Suprapubic skin (tissue), 4 donors: Measurements from ENCODE around the gene GNAO1. TPM values are rescaled to one million over a fixed set of nuclear protein-coding genes. Genes with fewer than 3 reads are reported as not detected.

Experiments
- DNase-seq, 2 donors: peaks; one replicate each; pipeline ENCODE4 v3.0.0-alpha.2; 2019; ENCODE audit warnings: low spot score in 2 of 2
- H3K27ac ChIP-seq: fragments of 200-600 bp; sonication (generic); one replicate; pipeline ENCODE4 v1.5.1; 2019
- H3K27me3 ChIP-seq: fragments of 200-600 bp; sonication (generic); one replicate; pipeline ENCODE4 v1.5.1; 2019
- H3K36me3 ChIP-seq: fragments of 200-600 bp; sonication (generic); one replicate; pipeline ENCODE4 v1.5.1; 2019
- H3K4me1 ChIP-seq: fragments of 200-600 bp; sonication (generic); one replicate; pipeline ENCODE4 v1.5.1; 2019
- H3K4me3 ChIP-seq: fragments of 200-600 bp; sonication (generic); one replicate; pipeline ENCODE4 v1.5.1; 2019; ENCODE audit warnings: mild to moderate bottlenecking
- H3K9me3 ChIP-seq: fragments of 200-600 bp; sonication (generic); one replicate; pipeline ENCODE4 v1.5.1; 2019
- EP300 ChIP-seq: sonication (generic); formaldehyde crosslinking; IDR thresholded peaks from one replicate; pipeline ENCODE4 v1.6.1; 2017; ENCODE audit warnings: antibody characterized with exemption
- POLR2A ChIP-seq, 2 donors: fragments of 450-650 bp; IDR thresholded peaks; one replicate each; pipeline ENCODE4 v1.6.1; 2017; ENCODE audit warnings: antibody characterized with exemption in 2 of 2, mild to moderate bottlenecking in 2 of 2, moderate library complexity in 2 of 2
- POLR2AphosphoS5 ChIP-seq, 3 donors: sonication (generic); formaldehyde crosslinking; IDR thresholded peaks; one replicate each; pipeline ENCODE4 v1.6.1; 2017; ENCODE audit warnings: antibody characterized with exemption in 3 of 3
- WGBS: methylation state at CpG from one replicate; pipeline ENCODE4 v1.1.5; 2018; 5-methylcytosine and 5-hydroxymethylcytosine counted together
- total RNA-seq, 4 donors: library from RNA; depleted of rRNA; stranded (reverse); fragments of >200 nt; gene quantifications; one replicate each; pipeline ENCODE4 v1.1.0, GENCODE V29; 2016
- TF ChIP-seq, protein P1 (sequence below), 2 donors: fragments of 200-600 bp in 1 of 2; fragments of 450-650 bp in 1 of 2; sonication (generic) in 1 of 2; IDR thresholded peaks; one replicate each; pipeline ENCODE4 v1.5.1; 2016 to 2019; ENCODE audit warnings: antibody characterized with exemption in 2 of 2, mild to moderate bottlenecking in 1 of 2, moderate library complexity in 1 of 2

The GNAO1 gene
- total RNA-seq, 4 donors from 2014 or later, result 2.4 to 7.6 (median 5.8) TPM

- Histone ChIP-seq H3K4me3 (no peak overlapping the region), H3K4me1 (peaks cover 44% of the 10 kb centered on the region), H3K36me3 (peaks cover 3% of the 10 kb centered on the region), H3K9me3 (no peaks in the 10 kb centered on the region), H3K27ac (no peak overlapping the region), H3K27me3 (no peaks in the 10 kb centered on the region)
- TF ChIP-seq, protein P1, sequence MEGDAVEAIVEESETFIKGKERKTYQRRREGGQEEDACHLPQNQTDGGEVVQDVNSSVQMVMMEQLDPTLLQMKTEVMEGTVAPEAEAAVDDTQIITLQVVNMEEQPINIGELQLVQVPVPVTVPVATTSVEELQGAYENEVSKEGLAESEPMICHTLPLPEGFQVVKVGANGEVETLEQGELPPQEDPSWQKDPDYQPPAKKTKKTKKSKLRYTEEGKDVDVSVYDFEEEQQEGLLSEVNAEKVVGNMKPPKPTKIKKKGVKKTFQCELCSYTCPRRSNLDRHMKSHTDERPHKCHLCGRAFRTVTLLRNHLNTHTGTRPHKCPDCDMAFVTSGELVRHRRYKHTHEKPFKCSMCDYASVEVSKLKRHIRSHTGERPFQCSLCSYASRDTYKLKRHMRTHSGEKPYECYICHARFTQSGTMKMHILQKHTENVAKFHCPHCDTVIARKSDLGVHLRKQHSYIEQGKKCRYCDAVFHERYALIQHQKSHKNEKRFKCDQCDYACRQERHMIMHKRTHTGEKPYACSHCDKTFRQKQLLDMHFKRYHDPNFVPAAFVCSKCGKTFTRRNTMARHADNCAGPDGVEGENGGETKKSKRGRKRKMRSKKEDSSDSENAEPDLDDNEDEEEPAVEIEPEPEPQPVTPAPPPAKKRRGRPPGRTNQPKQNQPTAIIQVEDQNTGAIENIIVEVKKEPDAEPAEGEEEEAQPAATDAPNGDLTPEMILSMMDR (IDR thresholded peaks at IDR 0.05), result no peak
- no peak for TF ChIP-seq POLR2A (IDR thresholded peaks at IDR 0.05)
- TF ChIP-seq POLR2AphosphoS5 (IDR thresholded peaks at IDR 0.05), result no peak
- TF ChIP-seq EP300, result no peak
- no peak for DNase-seq
- WGBS, result 73% methylated on average over 6 of the region's 8 CpGs
Measured at GRCh38 chr16:56336071-56336688, 144.9 kb downstream of the GNAO1 start.

- Histone ChIP-seq H3K36me3 (peaks cover 3% of the 10 kb centered on the region), H3K27me3 (no peaks in the 10 kb centered on the region), H3K4me3 (no peak overlapping the region), H3K4me1 (peaks cover 49% of the 10 kb centered on the region), H3K9me3 (no peaks in the 10 kb centered on the region), H3K27ac (no peak overlapping the region)
- no peak for DNase-seq
- 88% methylated on average over 13 of the region's 21 CpGs for WGBS
- TF ChIP-seq, protein P1 (IDR thresholded peaks at IDR 0.05), result no peak
- TF ChIP-seq POLR2A (IDR thresholded peaks at IDR 0.05) (no peak), EP300 (no peak), POLR2AphosphoS5 (IDR thresholded peaks at IDR 0.05) (no peak)
Measured at GRCh38 chr16:56336711-56337110, 145.4 kb downstream of the GNAO1 start.

DNA sequence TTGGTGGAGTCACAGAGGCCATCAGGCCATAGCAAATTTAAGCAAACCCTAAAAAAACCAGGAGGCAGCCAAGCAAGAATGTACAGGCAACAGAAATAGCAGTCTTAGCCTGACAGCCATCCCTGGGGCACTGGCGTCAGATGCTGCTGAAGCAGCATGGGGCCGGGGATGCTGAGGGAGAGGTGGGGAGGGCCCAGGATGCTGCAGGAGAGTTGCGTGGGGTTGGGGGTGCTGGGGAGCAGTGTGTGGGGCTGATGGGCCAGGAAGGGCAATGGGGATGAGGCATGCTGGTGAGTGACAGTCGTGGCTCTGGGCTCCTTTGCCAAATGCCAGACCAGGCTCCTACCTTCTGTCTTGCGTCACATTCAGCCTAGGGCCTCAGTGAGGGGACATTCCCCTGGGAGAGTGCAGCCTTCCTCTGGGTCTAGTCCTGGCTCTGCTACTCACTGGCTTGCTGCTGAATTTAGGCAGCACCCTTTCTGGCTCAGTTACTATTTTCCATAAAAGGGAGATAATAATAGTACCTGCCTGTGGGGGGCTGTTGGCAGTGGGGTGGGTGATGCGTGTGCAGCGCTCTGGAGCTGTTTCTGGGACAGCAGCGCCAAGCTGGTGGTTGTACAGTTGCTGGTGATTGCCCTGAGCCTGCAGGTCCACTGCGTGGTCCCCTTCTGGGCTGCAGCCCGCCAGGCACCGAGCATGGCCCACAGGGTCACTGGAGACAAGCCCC lies 146.0 kb downstream of the GNAO1 start:
- DNase-seq, result no peak
- Histone ChIP-seq H3K9me3 (no peaks in the 10 kb centered on the region), H3K27me3 (no peaks in the 10 kb centered on the region), H3K27ac (no peak overlapping the region), H3K4me3 (no peak overlapping the region), H3K4me1 (peaks cover 51% of the 10 kb centered on the region), H3K36me3 (peaks cover 3% of the 10 kb centered on the region)
- 64% methylated on average over 5 of the region's 11 CpGs for WGBS
- no peak for TF ChIP-seq EP300

DNA sequence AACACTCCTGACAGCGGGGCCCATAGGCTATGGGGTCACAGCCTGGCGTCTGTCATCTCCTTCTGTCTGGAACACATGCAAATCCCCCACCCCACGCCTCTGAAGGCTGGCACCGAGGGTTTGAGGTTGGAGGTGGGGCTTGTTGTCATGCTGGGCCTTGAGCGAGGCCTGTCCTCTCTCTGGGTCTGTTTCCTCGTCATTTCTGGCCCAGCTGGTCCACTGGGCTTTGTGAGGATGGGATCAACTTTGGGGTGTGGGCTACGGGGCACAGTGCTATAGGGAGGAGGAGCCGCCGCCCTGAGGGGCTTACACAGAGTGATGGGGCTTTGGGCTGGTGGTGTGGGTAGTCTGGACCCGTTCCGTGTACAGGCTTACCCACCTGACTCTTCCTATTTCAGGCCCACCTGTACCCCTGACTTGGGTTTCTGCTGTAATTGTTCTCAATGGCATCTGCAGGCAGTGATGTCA lies 146.6 kb downstream of the GNAO1 start:
- Histone ChIP-seq H3K36me3 (peaks cover 3% of the 10 kb centered on the region), H3K4me3 (no peak overlapping the region), H3K27ac (no peak overlapping the region), H3K27me3 (no peaks in the 10 kb centered on the region), H3K9me3 (no peaks in the 10 kb centered on the region), H3K4me1 (peaks cover 47% of the 10 kb centered on the region)
- TF ChIP-seq, protein P1 (IDR thresholded peaks at IDR 0.05), result no peak
- no peak for TF ChIP-seq POLR2A (IDR thresholded peaks at IDR 0.05)
- TF ChIP-seq POLR2AphosphoS5 (IDR thresholded peaks at IDR 0.05), result no peak
- no peak for TF ChIP-seq EP300
- 88% methylated on average over 7 of the region's 11 CpGs for WGBS
- no peak for DNase-seq

DNA sequence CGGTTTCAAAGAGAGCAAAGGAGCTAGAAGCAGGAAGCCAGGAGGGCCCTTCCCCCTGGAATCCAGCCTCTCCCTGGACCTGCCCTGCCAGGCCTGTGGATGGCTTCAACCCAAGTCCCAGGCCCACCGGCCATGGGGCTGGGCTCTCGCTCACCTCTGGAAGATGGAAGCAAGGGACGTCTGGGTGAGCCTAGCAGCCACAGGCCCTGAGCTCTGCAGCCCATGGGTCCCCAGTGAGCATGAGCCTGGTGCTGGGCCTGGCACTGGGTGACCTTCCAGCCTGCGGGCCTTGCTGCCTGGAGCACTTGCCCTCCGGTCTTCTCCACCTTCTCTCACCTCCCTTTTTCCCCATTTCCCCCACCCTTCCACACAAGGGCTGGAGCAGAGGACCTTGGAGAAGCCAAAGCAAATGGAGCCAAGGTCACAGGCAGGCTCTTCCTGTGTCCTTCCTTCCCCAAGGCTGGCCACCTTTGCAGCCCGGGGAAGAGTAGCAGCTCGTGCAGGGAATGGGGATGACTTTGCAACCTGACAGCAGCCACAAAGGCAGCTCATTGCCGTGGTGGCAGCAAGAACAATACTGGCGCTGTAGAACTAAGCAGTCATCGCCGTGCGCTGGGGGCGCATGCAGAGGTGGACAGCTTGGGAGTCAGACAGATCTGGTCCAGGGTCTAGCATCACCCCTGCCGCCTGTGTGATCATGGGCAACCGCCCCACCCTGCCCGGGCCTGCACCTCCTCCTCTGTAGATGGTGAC lies 147.5 kb downstream of the GNAO1 start:
- Histone ChIP-seq H3K4me1 (peaks cover 41% of the 10 kb centered on the region), H3K9me3 (no peaks in the 10 kb centered on the region), H3K4me3 (no peak overlapping the region), H3K27me3 (no peaks in the 10 kb centered on the region), H3K36me3 (peaks cover 3% of the 10 kb centered on the region), H3K27ac (no peak overlapping the region)
- 89% methylated on average over 9 of the region's 17 CpGs for WGBS
- TF ChIP-seq, protein P1 (IDR thresholded peaks at IDR 0.05), result no peak
- no peak for TF ChIP-seq EP300
- TF ChIP-seq POLR2A (IDR thresholded peaks at IDR 0.05), result no peak
- no peak for TF ChIP-seq POLR2AphosphoS5 (IDR thresholded peaks at IDR 0.05)
- no peak for DNase-seq
